GM12872 (cell line): ENCODE data around the gene GMPPA.

ENCODE experiments used
- TF ChIP-seq, protein P1 (sequence below): IDR thresholded peaks from 3 replicates; pipeline ENCODE4 v1.5.1; 2011; ENCODE audit warnings: low read depth, mild to moderate bottlenecking, low read length, moderate library complexity; ENCODE audit not compliant: insufficient read depth

The GMPPA gene

DNA sequence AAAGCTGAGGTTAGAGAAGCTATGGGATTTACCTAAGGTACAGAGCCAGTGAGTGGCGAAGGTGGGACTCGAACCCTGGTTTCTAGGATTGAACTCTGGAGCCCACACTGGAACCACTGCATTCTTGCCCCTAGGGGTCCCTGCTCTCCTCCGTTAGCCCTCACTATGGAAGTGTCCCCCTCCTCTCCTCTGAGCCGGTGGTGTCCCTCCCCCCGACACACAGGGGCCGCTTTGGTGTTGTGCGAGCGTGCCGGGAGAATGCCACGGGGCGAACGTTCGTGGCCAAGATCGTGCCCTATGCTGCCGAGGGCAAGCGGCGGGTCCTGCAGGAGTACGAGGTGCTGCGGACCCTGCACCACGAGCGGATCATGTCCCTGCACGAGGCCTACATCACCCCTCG is 8.5 kb upstream of the GMPPA start:
- TF ChIP-seq, protein P1, sequence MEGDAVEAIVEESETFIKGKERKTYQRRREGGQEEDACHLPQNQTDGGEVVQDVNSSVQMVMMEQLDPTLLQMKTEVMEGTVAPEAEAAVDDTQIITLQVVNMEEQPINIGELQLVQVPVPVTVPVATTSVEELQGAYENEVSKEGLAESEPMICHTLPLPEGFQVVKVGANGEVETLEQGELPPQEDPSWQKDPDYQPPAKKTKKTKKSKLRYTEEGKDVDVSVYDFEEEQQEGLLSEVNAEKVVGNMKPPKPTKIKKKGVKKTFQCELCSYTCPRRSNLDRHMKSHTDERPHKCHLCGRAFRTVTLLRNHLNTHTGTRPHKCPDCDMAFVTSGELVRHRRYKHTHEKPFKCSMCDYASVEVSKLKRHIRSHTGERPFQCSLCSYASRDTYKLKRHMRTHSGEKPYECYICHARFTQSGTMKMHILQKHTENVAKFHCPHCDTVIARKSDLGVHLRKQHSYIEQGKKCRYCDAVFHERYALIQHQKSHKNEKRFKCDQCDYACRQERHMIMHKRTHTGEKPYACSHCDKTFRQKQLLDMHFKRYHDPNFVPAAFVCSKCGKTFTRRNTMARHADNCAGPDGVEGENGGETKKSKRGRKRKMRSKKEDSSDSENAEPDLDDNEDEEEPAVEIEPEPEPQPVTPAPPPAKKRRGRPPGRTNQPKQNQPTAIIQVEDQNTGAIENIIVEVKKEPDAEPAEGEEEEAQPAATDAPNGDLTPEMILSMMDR = no peak

DNA sequence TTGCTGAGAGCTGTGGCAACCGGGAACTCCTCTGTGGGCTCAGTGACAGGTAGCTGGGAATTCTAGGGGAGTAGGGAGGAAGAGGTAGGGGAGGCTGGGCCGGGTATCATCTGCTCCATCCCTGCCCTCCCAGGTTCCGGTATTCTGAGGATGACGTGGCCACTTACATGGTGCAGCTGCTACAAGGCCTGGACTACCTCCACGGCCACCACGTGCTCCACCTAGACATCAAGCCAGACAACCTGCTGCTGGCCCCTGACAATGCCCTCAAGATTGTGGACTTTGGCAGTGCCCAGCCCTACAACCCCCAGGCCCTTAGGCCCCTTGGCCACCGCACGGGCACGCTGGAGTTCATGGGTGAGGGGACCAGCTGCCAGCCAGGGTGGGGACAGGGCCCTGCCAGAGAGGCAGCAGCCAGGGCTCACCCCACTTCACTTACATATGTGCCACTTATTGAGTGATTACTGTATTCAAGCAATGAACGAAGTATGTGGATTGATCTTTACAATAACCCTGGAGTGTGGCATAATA is 8.0 kb upstream of the GMPPA start:
- TF ChIP-seq, protein P1 = no peak

DNA sequence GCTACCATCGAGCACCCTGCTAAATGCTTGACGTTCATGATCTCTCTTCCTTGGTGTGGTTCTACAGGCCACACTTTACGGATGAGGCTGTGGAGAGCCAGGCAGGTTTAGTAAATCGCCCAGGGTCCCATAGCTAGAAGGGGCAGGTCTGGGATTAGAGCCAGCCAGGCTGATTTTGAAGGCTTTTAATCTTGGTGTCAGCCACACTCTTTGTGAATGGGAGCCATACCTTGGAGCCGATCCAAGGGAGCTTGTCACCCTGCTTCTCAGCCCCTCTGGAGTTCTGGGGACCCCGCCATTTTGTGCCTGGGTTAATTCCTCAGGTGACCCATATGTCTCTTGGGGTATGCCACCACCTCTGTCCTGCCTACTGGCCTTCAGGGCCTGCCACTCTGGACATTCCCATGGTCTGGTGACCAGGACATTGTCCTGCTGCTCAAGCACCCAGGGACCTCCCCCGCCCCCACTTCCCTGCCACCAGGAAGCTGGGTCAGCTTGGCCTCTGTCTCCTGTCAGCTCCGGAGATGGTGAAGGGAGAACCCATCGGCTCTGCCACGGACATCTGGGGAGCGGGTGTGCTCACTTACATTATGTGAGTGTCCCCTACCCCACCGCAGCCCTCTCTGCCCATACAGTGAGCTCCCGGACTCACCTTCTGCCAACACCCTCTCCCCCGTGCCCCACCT is 7.3 kb upstream of the GMPPA start:
- TF ChIP-seq, protein P1 = no peak

DNA sequence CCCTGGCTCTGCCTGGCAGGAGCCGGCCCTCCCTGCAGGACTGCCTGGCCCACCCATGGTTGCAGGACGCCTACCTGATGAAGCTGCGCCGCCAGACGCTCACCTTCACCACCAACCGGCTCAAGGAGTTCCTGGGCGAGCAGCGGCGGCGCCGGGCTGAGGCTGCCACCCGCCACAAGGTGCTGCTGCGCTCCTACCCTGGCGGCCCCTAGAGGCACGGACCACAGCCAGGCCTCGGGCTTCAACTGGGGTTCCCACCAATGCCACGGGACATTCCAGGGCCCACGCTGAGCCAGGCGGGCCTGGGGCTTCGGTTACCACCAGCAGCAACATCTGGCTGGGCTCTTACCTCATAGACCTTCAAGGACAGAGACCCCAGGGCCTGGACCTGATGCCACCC is 6.1 kb upstream of the GMPPA start:
- TF ChIP-seq, protein P1 = no peak

DNA sequence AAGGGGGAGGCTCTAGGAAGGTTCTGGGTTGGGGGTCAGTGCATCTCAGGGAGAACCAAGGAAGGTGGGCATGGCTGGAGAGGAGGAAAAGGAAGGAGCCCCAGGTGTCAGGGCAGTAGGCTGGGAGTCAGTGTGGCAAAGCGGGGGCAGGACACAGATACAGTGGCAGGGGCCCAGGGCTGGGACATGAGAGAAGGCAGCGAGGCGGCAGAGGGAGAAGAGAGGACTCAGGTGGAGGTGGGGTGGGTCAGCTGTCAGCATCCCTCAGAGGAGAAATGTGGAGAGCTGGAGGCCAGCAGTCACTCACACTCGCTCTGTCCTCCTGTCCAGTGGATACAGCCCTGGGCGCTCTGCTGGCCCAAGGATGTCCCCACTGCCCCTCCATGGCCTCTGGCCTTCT is 5.6 kb upstream of the GMPPA start:
- TF ChIP-seq, protein P1 = no peak

DNA sequence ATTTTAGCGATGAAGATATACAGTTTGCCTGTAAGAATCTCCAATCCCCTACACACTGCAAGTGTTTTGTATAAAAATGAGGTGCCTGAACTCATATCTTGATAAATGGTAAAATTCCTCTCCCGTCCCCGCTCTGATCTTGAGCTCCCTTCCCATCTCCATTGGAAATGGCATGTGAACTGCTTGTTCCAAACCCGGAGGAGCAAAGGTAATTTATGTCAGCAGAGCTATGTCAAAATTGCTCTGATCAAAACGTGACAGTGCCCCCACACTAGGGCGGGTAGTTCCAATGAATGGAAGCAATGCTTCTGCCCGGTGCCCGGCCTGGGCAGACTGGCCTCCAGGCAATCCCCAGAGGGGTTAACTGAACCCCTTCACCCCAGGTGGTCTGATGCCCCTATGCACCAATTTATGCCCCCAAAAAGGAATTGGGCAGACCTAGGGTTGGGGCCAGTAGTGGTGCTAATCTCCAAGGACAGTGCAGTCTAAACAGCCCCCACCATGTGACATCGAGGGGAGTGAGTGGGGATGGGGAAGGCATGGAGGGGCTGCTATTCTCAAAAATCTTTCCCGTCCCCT is 3.6 kb upstream of the GMPPA start:
- TF ChIP-seq, protein P1 = no peak

DNA sequence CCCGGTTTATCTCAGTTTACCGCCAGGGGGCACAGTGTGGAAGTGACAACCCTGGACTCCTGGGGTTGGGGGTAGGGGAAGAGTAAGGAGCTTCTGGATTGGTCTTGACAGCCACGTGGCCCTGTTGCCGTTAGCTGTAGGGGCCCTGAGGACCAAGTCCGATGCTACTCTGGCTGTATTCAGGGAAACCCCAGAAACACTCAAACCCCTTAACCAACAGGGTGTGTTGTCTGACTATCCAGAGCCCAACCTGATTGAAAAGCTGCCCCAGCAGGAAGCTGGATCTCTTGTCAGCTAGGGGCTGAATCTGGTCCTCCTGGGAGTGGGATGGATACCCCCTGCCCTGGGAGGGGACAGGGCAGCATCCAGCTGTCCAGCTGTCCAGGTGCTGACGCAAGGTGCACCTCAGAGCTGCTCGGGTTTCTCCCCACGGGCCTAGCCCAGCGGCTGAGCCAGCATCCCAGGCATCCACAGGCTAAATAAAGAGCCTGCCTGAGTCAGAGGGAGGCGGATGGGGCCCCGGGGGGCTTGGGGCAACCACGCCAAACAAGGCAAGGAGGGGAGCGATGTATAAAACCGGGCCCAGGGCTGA is 3.1 kb upstream of the GMPPA start:
- TF ChIP-seq, protein P1 = peak; percentile 65
